Measurements from ENCODE around the gene ITCH. TPM values are rescaled to one million over a fixed set of nuclear protein-coding genes. Genes with fewer than 3 reads are reported as not detected.

The ITCH gene
- total and polyA plus RNA-seq, 9 of the 15 experiments (the other 6 are each of a cell fraction or from before 2014, with no cell fraction given) = 7.5 to 53.0 (median 22.9) TPM

GRCh38 chr20:34427331-34427730 lies 64.3 kb downstream of the ITCH start:
- FAIRE-seq = no peak
- no peak for ATAC-seq
- H3K4me1 ChIP-seq (replicated peaks in 1 of 2; ENCODE audit: control insufficient read depth in 2 of 2, insufficient read depth in 2 of 2, low read length in 2 of 2) = peaks cover 0 to 3% of the 10 kb centered on the region in 2 experiments; a peak in 1 of 5 replicates
- no peak for DNase-seq (ENCODE audit: extremely low read depth in 1 of 4, low spot score in 3 of 4)
- ChIA-PET POLR2A (no interaction called here), CTCF (ENCODE audit: low intra/inter-chr PET ratio) (no interaction called here)
- H3K9me1 ChIP-seq (ENCODE audit: control insufficient read depth, insufficient read depth, low read length) = no peaks in the 10 kb centered on the region
- no peak overlapping the region for H3K27ac ChIP-seq (ENCODE audit: extremely low read depth, low read depth, low read length)
- TF ChIP-seq SREBF2 (CRISPR knock-in tag; IDR thresholded peaks at IDR 0.05) (no peak), CREB3L1 (IDR thresholded peaks at IDR 0.05; ENCODE audit: borderline replicate concordance, low read depth) (no peak), CREB1 (IDR thresholded peaks at IDR 0.05) (no peak), CREB1 (CRISPR knock-in tag; IDR thresholded peaks at IDR 0.05) (no peak), GTF3C2 (IDR thresholded peaks at IDR 0.05; ENCODE audit: borderline replicate concordance, extremely low read depth, insufficient read length) (no peak)
- H3K4me2 ChIP-seq (ENCODE audit: insufficient read depth, low read length) = no peak overlapping the region
- no peaks in the 10 kb centered on the region for H3K27me3 ChIP-seq (ENCODE audit: control insufficient read depth in 2 of 2, insufficient read depth in 2 of 2, low read length in 2 of 2)
- no peak overlapping the region for H2AFZ ChIP-seq (ENCODE audit: low read depth, low read length)
- 69% methylated on average over 3 of the region's 3 CpGs for WGBS (ENCODE audit: insufficient coverage, low coverage, missing lambda C conversion rate)
- no peaks in the 10 kb centered on the region for H3K79me2 ChIP-seq (ENCODE audit: control insufficient read depth, insufficient read depth, low read length)
- H3K4me3 ChIP-seq = no peak overlapping the region
- no peaks in the 10 kb centered on the region; the same call in 1 of the 2 replicates for H4K20me1 ChIP-seq (replicated peaks; ENCODE audit: control insufficient read depth, insufficient read depth, low read length)
- no TSS peak for BruUV-seq (replicated peaks)
- in situ Hi-C loops (cut with MboI) = no loop called here
- intact Hi-C loops (cut with micrococcal nuclease) = no loop called here
- no peaks in the 10 kb centered on the region for H3K9me3 ChIP-seq (replicated peaks; ENCODE audit: control insufficient read depth, insufficient read depth, low read depth, low read length)
- H3K36me3 ChIP-seq (ENCODE audit: control insufficient read depth, insufficient read depth, low read length) = peaks cover 66% of the 10 kb centered on the region
- H3K9ac ChIP-seq (ENCODE audit: insufficient read depth in 1 of 2, low read depth in 2 of 2, low read length in 2 of 2) = no peak overlapping the region
